Measurements from ENCODE around the gene PTPRE. TPM values are rescaled to one million over a fixed set of nuclear protein-coding genes. Genes with fewer than 3 reads are reported as not detected.

Gene PTPRE
- total and polyA plus RNA-seq, 8 donors, result 6.8 to 88.7 (median 9.3) TPM

GRCh38 chr10:128025437-128025836 is 118.5 kb downstream of the PTPRE start:
- no peaks in the 10 kb centered on the region for H3K9me3 ChIP-seq
- no peak overlapping the region for H3K27ac ChIP-seq
- H3K4me3 ChIP-seq, result no peak overlapping the region
- no peak for ATAC-seq
- peak in 2 of 4 donors; percentile 31 to 45 for DNase-seq
- peaks cover 0 to 36% of the 10 kb centered on the region in 2 donors for H3K36me3 ChIP-seq
- intact Hi-C loops (cut with DNase I), result no loop called here
- H3K27me3 ChIP-seq, result no peaks in the 10 kb centered on the region
- H3K4me1 ChIP-seq, result peaks cover 0 to 2% of the 10 kb centered on the region in 2 donors
- TF ChIP-seq CTCF (IDR thresholded peaks at IDR 0.05), result no peak

- no peak for TF ChIP-seq CTCF (IDR thresholded peaks at IDR 0.05)
- Histone ChIP-seq H3K4me1 (peaks cover 0 to 2% of the 10 kb centered on the region in 2 donors), H3K4me3 (no peak overlapping the region), H3K36me3 (peaks cover 0 to 36% of the 10 kb centered on the region in 2 donors), H3K27ac (no peak overlapping the region), H3K9me3 (no peaks in the 10 kb centered on the region), H3K27me3 (no peaks in the 10 kb centered on the region)
- intact Hi-C loops (cut with DNase I), result no loop called here
- no peak for ATAC-seq
- peak in 1 of 4 donors; percentile 13 for DNase-seq
Observed at GRCh38 chr10:128025951-128026350, 119.0 kb downstream of the PTPRE start.

- TF ChIP-seq CTCF (IDR thresholded peaks at IDR 0.05), result no peak
- Histone ChIP-seq H3K27ac (no peak overlapping the region), H3K4me1 (peaks cover 0 to 2% of the 10 kb centered on the region in 2 donors), H3K27me3 (no peaks in the 10 kb centered on the region), H3K36me3 (peaks cover 0 to 28% of the 10 kb centered on the region in 2 donors), H3K9me3 (no peaks in the 10 kb centered on the region), H3K4me3 (no peak overlapping the region)
- ATAC-seq, result no peak
- peak in 1 of 4 donors; percentile 6 for DNase-seq
- intact Hi-C loops (cut with DNase I), result no loop called here
Observed at GRCh38 chr10:128026615-128027300, 119.9 kb downstream of the PTPRE start.

GRCh38 chr10:128027306-128027705 is 120.4 kb downstream of the PTPRE start:
- peaks cover 0 to 2% of the 10 kb centered on the region in 2 donors for H3K4me1 ChIP-seq
- intact Hi-C loops (cut with DNase I), result no loop called here
- ATAC-seq (no peak), DNase-seq (peak in 1 of 4 donors; percentile 8)
- TF ChIP-seq CTCF (IDR thresholded peaks at IDR 0.05), result no peak
- no peak overlapping the region for H3K27ac ChIP-seq
- H3K9me3 ChIP-seq, result no peaks in the 10 kb centered on the region
- peaks cover 0 to 25% of the 10 kb centered on the region in 2 donors for H3K36me3 ChIP-seq
- H3K27me3 ChIP-seq, result no peaks in the 10 kb centered on the region
- H3K4me3 ChIP-seq, result no peak overlapping the region

GRCh38 chr10:128027822-128028507 is 121.1 kb downstream of the PTPRE start:
- intact Hi-C loops (cut with DNase I), result no loop called here
- no peak for TF ChIP-seq CTCF (IDR thresholded peaks at IDR 0.05)
- Histone ChIP-seq H3K36me3 (peaks cover 0 to 21% of the 10 kb centered on the region in 2 donors), H3K9me3 (no peaks in the 10 kb centered on the region), H3K27ac (no peak overlapping the region), H3K4me1 (peaks cover 0 to 2% of the 10 kb centered on the region in 2 donors), H3K27me3 (no peaks in the 10 kb centered on the region), H3K4me3 (no peak overlapping the region)
- no peak for ATAC-seq
- DNase-seq, result peak in 1 of 4 donors; percentile 23
